SIG-M5 (cell line): Measurements from ENCODE around the gene TUB.

ENCODE experiments used
- DNase-seq: peaks from one replicate; lab custom pipeline; 2025; lab: John Stamatoyannopoulos, UW

The TUB gene

DNA sequence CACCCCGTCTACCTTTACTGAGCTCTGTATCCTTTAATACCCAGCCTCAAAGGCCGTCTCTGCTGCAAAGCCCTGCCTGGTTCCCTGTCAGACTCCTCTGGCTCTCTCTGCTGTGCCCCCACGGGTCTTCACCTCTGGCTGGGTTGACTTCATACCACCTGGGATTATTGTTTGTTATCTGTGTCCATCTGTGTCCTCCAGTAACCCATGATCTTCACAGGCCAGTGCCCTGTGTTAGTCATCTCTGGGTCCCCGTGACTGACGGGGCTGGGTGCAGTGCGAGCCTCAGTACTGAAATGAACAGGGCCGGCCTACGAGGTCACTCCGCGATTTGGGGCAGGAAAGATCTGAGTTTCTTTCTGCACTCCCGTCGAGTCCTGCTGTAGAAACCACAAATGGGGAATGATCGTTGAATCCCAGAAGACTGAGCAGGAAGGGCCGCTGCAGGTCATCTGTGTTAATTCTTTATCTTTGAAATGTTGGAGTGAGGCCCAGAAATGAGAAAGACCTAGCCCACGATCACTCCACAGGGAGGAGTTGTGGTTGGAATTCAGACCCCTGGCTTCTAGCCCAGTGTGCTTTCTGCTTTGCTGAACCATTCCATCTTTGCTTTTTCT is 12.3 kb upstream of the TUB start:
- DNase-seq: no peak

DNA sequence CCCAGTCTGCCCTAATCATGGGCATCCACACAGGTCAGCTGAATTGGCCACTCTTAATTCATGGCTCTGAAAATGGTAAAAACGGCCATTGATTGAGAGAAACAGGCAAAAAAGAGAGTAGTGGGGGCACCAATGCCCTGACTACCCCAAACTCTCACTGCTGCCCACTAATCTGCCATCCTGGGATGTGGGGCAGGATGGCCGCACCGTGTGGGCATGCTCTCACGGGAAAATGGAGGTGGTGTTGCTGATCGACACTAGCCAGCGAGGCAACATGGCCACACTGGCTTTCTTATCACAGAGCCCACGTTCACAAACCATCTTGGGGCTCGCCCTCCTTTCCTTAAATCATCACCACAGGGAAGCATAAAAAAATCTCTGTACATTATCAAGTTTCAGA is 11.2 kb upstream of the TUB start:
- no peak for DNase-seq

DNA sequence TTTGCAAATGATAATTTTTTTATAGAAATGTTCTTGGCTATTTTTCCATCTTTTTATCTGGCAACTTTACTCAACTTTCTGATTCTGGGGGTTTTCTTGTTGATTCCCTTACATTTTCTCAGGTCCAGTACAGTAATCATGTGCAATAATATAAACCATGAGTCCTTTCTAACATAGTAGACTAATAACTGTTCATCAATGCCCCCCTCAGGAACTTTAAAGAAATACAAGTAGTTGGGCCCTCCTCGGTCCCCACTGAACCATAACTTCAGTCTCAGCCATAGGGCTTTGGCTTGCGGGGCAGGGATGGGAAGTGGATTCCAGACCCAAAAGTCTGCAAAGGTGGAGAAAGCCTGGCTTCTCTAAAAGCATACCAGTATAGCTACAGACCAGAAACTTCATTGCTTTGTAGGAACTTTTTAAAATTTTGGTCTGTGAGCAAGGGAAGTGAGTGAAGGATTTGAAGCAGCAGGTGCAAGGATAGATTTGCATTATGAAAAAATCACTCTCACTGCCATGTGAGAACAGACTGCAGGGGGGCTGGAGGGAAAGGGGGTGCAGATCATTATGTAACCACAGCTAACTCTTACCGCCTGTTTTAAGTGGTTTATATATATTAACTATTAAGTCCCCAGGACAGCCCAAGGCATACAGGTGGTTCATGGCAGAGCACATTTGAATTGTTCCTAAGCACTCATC is 10.4 kb upstream of the TUB start:
- no peak for DNase-seq

DNA sequence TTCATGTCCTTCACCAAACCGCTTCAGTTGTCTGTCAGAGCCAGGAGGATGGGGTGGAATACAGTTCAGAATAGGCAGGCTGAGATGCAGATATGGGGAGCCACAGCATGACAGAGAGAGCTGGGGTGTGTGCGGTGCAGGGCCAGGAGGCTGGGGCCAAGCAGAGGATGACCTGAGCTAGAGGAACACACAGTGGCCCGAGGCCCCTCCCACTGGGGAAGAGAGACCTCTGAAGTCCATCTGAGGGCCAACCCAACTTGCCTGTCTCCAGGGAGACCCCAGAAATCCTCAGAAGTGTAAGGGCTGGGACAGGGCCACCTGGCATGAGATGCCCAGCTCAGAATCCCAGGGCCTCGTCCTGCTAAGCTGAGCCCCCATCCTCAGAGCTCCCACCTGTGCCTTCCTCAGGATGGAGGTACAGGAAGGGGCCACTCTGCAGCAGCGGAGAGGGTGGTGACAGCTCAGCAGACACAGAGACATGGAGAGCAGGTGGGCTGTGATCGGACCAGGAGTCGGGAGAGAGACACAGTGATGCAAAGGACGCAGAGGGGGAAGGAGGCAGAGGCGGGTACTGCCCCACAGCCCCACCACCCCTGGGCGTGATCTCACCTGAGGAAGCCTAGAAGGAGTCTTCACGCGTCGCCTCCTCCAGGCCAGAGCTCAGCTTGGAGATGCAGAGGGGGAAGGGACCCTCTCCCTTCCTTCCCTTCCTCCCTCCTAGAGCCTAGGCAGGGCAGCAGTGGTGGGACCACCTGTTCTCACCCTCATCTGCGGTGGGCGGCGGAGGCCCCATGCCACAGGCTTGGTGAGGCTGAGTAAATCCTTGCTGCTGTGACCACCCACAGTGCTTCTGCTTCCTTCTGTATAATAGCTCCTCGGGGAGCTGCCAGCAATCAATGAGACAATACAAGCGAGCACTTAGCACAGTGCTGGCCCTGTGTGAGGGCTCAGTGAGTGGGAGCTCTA is 9.1 kb upstream of the TUB start:
- no peak for DNase-seq

DNA sequence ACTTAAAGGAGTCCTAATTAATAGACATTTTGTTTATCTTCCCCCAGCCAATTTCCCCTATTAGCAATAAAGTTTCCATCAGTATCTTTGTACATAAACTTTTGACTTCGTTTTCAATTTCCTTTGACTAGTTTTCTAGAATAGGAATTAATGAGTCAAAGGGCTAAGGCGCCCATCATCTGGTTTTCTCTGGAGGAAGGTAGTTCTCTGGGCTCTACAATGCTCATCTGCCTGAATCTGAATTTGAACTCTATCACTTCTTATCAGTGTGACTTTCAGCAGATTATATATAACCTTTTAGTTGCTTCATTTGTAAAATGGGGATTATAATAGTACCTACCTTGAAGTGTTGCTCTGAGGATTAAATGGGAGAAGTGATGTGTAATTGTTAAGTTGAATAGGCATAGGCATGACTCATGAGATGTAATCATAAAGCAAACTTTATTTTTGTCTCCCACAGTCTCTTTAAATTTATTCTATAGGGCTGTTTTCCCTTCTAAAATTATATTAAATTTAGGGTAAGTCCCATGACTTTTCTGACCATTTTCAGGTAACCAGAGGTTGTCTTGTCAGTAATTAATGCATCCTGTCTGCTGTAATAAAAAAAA is 5.8 kb upstream of the TUB start:
- DNase-seq: no peak

DNA sequence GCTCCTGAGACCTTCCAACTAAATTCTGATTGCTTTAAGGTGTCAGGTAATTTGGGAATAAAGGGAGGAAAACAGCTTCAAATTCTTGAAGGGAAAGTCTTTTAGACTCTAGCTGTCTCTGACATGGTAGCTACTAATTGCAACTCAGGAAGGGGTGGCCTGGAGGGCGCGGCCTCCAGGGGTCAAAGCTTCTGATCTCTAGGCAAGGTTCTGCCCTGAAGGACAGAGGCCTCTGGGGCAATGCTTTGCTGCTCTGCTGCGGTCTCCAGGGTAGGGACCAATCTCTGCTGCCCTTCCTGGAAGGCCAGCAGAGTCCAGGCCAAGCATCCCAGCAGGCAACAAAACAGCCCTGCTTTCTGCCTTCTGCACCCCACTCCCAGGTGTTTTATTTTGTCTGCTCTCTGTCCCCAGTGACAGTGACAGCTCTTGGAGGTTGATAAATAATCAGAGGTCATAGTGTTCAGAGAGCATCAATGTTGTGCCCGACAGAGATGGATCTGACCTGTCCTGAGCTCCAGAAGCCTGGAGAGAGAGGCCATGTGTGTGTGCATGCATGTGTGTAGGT is 1.8 kb upstream of the TUB start:
- no peak for DNase-seq

DNA sequence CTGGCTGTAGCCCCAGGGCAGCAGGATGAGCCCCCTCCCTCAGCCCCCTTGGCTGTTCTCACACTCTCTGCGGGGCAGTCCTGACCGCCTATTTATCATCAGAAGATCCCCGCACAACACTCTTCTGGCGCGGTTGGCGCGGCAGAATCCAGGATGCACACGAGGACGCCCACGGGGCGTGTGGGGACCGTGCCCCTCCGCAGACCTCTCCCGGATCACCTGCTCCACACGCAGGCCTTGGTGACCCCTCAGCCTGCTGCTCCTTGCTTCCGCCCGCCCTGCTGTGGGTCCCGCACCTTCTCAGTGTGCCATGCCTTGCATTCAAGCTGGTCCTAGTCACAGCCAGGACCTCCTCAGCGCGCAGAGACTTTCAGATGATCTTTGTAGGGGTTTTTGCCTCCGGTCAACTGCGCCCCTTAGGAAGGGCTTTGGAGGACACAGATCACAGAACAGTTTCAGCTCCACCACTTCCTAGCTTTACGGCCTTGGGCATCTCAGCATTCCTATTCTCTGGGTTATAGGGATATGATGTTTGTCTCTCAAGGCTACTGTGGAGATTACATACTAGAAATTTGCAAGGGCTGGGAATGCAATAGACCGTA is 841 bp upstream of the TUB start:
- DNase-seq: no peak

DNA sequence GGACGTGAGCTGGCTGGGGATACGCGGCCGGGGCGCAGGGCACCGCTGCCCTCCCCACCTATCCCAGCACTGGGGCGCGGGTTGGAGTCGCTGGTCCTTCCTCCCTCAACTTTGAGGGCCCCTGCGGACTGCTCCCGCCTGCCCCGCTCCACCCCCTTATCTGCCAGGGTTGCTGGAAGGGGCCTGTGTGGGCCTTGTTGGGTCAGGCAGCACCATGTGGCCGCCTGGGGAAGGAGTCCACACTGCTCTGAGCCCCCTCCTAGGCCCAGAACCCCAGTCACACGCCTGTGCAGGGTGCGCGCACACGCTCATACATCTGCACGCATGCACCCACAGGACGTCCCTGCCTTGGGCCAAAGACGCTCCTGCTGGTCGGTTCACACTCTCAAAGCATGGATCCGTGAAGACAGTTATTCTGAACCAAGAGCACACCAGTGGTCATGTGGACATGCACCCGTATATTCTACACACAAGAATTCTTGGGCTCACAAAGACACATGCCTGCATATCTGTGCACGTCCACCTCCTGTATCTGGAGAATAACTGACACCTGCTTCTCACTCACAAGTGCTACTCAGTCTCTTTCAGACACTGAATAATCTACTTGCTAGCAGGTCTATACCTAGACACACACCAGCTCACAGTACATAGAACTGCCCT is 710 bp downstream of the TUB start:
- DNase-seq: no peak

DNA sequence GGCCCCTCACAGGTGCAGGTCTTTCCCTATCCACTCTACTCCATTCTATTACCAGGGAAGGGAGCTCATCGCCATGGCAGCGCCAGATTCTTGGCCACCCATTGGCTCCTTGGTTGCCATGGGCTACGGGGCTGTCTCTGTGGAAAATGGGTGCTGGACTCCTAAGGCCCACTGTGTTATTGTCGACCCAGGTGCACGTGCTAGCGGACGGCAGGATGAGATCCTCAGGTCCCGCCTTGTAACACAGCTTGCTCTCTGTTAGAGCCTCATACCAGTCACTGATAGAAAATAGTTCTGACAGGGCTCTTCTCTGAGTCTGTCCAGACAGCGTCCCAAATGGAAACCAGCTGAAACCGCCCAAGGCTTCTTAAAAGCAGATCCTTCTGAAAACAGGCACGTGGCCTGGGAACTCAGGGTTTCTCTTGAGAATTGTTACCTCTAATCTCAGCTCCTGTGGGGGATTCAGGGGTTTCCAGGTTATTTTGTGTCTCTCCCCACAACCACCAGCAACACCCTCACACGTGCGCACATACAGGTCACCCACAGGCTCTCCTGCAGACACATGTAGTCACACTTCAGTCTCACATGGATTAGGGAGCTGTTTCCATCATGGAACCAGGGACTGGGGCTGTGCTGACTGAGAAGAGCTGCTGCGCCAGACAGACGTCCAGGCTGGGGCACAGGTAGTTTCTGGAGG is 1.5 kb downstream of the TUB start:
- DNase-seq: no peak

DNA sequence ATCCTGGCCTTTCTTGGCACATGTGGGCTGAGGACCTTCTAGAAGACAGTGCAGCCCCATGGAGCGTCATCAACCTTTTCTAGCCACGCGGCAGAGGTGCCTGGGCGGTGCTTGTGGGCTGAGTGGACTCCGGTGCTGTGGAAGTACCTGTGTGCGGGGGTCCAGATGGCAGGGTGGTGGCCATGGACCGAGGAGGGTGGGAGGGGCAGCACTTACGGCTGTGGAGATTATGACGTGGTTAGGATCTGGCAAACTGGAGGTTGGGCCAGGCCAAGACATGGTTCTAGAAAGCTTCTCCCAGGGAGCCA is 2.0 kb downstream of the TUB start:
- DNase-seq: no peak

DNA sequence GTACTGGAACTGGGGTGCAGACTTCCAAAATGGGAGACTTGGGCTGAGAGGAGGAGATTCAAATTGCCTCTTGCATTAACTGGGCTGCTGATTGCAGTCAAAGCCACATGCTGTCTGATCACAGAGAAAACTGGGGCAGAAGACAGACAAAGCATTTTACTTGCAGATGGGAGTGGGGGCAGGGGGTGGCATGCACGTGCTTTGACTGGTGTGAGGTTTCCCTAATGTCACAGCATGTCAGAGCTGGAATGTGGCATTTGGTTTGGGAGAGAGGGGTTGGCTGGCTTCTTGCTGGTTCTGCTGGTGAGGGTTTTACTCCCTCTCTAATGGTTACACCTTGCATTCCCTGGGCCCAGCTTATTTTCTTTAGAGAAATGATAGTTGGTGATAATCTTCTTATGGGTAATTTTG is 2.9 kb downstream of the TUB start:
- DNase-seq: no peak

DNA sequence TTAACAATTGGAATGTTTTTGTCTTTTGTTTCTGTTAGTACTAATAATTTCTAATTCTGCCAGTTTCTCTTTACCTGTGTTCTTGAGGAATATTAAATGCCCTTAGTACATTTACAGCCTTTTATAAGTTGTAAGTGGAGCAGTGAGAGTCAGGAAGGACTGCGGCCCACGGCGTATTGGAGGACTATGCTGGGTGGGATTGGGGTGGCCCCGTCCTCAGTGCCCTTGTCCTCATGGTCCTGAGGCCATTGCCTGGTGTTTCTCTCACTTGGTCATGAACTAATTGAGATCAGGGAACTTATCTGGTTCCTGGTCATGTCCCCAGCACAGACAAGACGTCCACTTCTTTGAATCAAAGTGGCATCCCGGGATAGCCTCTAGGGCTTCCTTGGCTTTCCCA is 3.3 kb downstream of the TUB start:
- no peak for DNase-seq

DNA sequence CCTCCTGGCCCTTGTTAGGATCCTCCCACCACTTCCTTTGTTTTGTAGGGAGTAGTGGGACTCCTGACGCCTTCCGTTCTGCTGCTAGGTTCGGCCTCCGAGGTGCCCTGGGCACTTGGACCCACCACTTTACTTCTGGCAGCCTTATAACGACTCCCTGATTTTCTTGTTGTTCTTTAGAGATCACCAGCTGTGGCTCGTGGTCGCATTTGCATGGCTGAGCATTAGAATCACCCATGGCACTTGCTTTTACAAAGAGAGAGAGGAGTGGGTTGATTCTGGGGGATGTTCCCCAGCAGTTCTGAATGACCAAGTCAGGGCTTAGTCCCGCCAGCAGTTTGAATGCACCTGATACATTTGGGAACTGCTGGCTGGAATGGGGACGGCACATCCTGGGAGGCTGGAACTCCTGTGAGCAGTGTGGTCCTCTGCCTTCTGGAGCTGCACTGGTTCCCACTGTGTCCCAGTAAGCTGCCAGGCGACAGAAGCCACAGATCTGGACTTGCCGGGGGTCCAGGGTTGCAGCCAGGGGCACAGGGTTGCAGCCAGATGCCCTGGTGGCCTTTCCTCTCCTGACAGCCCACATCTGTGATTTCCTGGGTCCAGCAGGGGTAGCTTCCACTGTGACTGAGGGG is 4.1 kb downstream of the TUB start:
- DNase-seq: no peak

DNA sequence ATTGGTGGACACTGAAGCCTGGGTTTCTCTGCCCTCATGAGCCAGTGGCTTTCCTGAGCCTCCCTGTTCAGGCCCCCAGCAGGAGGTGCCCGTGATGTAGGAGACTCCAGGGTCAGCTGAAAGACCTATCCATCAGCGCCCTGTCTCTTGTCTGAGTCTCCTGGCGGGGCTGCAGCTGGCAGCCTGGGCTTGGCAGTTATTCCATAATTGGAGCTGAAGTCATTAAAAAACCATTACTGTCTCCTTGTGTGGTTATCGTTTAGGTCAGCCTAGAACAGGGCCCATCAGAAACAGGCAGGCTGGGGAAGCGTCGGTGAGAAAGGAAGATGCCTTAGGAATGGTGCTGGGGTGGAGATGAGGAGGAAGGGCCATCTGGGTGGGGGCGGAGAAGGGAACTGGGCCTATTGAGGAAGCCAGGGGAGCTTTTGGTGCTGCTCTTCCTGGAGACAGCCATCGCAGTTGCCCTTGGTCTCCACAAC is 5.0 kb downstream of the TUB start:
- DNase-seq: no peak

DNA sequence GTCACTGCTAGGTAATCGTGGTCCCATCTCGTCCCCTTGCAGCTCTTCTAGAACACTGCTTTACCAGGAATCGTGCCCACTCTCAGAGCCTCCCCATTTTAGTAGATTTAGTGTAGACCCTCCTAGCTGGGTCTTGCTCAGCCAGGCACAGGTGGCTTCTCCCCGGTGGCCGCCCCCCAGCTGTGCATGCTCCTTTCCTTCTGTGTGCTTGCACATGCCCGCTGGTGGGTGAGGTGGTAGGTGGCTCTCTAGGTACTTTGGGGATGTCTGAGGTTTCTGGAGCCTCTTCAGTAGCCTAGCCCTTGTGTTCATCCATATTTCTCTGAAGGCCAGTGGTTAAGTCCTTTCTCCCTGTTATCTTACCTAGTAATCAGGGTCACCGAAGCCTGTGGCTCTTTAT is 5.6 kb downstream of the TUB start:
- no peak for DNase-seq

DNA sequence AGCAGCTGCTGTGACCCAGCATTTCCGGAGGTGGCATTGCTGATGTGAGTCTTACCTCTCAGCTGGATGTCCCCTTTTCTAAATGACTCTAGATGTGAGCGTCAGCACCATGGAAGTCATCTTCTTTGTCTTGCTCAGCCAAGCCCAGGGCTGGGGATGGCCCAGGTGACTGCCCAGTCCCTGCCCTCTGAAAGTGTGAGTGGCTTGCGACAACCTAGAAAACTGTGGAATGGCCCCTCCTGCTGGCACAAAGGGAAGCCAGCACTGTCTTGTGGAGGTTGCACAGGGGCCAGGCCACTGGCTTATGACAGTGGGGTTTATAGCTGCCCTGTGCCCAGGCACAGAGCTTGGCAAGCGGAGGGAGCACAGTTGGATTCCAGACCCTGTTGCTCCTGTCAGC is 6.2 kb downstream of the TUB start:
- no peak for DNase-seq

DNA sequence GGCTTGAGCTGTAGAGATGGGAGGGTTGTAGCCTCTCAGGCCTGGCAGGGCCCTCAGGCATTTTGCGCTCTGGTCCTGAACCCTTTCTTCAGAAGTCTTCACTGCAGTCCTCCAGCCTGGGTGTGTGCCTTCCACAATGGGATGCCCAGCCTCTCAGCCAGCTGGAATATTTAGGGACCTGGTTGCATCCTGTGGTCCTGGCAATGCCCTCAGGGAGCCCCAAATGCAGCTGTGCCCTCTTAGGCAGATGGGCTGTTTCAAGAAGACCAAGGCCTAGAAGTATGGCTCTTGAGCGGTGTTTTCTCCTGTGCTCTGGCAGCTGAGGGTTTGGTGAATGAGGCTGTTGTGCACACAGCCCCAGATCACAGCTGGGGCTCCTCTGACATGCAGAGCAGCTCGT is 6.7 kb downstream of the TUB start:
- DNase-seq: no peak

DNA sequence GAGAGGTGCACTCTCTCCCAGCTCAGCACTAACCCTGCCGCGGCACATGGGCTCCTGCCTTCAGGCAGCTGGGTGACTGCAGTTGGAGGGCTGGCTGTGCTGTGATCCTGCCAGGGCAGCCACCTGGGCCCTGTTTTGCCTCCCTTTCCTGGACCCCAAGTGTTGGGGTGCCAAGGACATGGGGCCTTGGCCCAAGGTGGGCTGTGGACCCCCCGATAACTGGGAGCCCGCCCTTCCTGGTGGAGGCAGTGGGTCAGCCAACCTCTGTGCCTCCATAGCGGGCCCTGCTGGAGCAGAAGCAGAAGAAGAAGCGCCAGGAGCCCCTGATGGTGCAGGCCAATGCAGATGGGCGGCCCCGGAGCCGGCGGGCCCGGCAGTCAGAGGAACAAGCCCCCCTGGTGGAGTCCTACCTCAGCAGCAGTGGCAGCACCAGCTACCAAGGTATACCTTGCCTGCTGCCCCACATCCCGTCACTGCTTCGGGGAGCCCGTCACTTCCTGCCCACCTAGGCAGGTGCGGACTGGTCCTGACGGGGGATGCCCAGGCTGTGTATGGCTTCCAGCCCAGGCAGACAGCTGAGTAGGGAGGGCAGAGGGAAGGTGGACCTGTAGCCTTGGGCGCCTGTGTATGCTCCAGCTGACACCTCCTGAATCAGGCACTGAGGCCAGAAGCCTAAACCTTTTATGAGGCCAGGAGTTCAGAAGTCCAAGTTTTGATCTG is 8.9 kb downstream of the TUB start:
- no peak for DNase-seq

DNA sequence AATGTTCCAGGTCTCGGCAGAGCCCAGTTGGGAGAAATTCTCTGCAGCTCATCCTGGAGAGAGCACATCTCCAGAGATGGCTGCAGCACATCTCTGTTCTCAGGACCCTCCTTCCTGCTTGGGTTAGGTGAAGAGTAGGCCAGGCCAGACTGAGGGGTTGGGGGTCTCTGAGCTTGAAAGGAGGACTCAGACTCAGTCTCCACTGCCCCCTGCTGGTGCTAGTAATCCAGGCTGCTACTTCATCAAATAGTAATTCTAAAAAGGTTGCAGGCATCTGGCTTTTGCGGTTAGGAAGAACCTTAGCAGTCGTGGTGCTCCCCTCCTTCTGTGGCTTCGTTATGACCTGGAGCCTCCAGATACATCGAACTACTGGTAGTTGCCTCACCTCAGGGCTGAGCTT is 9.7 kb downstream of the TUB start:
- no peak for DNase-seq

DNA sequence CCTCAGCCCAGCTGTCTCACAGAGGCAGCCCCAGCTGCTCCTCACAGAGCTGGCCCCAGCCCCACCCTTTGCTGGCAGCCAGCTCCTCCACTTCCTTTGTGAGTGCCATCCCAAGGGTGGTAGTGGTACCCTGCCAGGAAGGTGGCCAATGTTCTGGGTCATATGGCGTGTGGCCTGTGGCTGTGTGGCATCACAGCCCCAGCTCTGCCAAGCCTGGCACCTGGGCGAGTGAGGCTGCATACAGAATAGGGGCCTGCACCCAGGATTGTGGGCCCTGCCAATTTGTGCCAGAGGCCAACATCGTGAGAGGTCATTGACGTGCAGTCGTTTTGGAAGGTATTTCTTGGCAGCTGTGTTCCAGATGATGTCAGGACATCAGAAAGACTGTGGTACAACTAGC is 10.7 kb downstream of the TUB start:
- no peak for DNase-seq
